Ovary (tissue), 3 donors: ENCODE results near the gene C3orf80.

Source experiments
- POLR2A ChIP-seq: fragments of 450-650 bp; IDR thresholded peaks from one replicate; pipeline ENCODE4 v1.6.1; 2017; ENCODE audit warnings: antibody characterized with exemption, mild to moderate bottlenecking, moderate library complexity
- TF ChIP-seq, protein P1 (sequence below), 3 donors: fragments of 450-650 bp in 2 of 3; fragments of 200-600 bp in 1 of 3; IDR thresholded peaks; one replicate each; pipeline versions ENCODE4 v1.5.1 to v1.8.0; 2016 to 2022; ENCODE audit warnings: antibody characterized with exemption in 3 of 3, mild to moderate bottlenecking in 1 of 3
- donor health status: DM: no; HTN: no; CAD: no.

GRCh38 chr3:160232014-160232413 is 6.8 kb downstream of the C3orf80 start:
- TF ChIP-seq, protein P1, sequence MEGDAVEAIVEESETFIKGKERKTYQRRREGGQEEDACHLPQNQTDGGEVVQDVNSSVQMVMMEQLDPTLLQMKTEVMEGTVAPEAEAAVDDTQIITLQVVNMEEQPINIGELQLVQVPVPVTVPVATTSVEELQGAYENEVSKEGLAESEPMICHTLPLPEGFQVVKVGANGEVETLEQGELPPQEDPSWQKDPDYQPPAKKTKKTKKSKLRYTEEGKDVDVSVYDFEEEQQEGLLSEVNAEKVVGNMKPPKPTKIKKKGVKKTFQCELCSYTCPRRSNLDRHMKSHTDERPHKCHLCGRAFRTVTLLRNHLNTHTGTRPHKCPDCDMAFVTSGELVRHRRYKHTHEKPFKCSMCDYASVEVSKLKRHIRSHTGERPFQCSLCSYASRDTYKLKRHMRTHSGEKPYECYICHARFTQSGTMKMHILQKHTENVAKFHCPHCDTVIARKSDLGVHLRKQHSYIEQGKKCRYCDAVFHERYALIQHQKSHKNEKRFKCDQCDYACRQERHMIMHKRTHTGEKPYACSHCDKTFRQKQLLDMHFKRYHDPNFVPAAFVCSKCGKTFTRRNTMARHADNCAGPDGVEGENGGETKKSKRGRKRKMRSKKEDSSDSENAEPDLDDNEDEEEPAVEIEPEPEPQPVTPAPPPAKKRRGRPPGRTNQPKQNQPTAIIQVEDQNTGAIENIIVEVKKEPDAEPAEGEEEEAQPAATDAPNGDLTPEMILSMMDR (IDR thresholded peaks at IDR 0.05), result no peak
- no peak for TF ChIP-seq POLR2A
